Non-pigmented ciliary epithelial cell (primary cell): ENCODE measurements around the gene PRKAR1A.
A peak's percentile ranks its signal among the peaks of the same experiment; 100 is the strongest.

Experiments
- DNase-seq: peaks from one replicate; pipeline ENCODE4 v3.0.0-alpha.2; 2010; ENCODE audit warnings: low read depth

PRKAR1A gene

GRCh38 chr17:68542698-68543463, 30.7 kb downstream of the PRKAR1A start:
- DNase-seq, result no peak

GRCh38 chr17:68544111-68544915, 32.1 kb downstream of the PRKAR1A start:
- no peak for DNase-seq

GRCh38 chr17:68556551-68556950, 44.3 kb downstream of the PRKAR1A start:
- DNase-seq, result no peak

- DNase-seq, result no peak
Observed at GRCh38 chr17:68559316-68559715, 47.1 kb downstream of the PRKAR1A start.

DNA sequence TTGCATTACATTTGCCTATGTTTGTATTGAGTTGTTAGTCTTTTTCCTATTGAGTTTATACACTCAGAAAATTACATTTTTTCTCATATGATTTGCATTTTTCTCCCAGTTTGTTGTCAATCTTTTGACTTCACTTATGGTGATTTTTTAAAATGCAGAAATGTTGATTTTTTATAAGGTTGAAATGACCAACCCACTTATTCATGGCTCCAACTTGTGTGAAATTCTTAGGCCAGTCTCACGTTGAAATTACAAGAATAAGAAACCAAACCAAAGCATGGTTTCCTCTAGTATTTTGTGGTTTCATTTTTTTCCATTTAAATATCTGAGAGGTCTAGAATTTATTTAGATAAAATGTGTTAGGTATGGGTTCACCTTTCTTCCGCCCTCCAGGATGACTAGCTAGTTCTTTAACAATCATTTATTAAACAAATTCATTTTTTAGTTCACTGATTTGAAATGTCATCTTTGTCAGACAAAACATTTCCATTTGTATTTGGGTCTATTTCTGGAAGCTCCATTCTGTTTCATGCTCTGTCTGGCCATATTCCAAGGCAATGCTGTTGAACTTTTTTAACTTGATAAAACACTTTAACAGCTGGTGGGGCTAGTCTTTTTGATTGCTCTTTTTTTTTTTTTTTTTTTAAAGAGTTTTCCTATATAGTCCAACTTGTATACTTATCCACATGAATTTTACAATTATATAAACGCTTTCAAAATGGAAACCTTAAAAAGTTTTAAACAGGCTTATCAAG, 48.9 kb downstream of the PRKAR1A start:
- no peak for DNase-seq

DNA sequence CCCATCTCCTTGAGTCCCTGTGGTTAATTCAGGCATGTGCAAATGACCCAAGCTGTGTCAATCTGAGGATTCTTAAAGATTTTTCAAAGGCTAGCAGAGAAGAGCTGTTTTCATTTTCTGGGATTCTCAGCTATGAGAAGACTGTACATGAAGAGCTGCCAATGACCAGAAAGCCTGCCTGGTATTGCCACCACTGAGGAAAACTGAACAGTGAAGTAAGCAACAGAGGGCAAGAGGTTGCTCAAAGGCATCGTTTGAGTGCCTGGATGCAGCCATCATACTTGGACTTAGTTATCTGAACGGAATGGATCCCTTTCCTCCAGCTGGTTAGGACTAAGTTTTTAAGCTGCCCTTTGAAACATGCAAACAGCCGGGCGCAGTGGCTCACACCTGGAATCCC, 50.5 kb downstream of the PRKAR1A start:
- no peak for DNase-seq

GRCh38 chr17:68564415-68565111, 52.3 kb downstream of the PRKAR1A start:
- no peak for DNase-seq

GRCh38 chr17:68565661-68566441, 53.6 kb downstream of the PRKAR1A start:
- no peak for DNase-seq

- no peak for DNase-seq
Observed at GRCh38 chr17:68566442-68566738, 54.2 kb downstream of the PRKAR1A start.

GRCh38 chr17:68567035-68567434, 54.8 kb downstream of the PRKAR1A start:
- no peak for DNase-seq

GRCh38 chr17:68567581-68567980, 55.4 kb downstream of the PRKAR1A start:
- DNase-seq, result no peak

DNA sequence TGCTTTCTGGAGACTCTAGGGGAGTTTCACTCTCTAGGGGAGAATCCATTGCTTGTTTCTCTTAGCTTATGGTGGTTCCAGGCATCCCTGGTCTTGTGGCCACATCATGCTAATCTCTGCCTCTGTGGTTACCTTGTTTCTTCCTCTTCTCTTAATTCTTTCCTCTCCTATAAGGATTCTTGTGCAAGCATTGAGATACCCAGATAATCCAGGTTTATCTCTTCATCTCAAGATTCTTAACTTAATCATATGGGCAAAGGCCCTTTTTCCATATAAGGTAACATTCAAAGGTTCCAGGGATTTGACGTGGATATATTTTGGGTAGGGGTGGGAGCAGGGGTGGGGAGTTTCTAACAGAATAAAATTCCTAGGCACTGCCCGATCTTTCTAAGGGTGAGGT, 56.4 kb downstream of the PRKAR1A start:
- DNase-seq, result no peak

- no peak for DNase-seq
Observed at GRCh38 chr17:68569346-68569745, 57.1 kb downstream of the PRKAR1A start.

GRCh38 chr17:68570526-68570925, 58.3 kb downstream of the PRKAR1A start:
- no peak for DNase-seq

GRCh38 chr17:68572138-68572842, 60.1 kb downstream of the PRKAR1A start:
- no peak for DNase-seq

GRCh38 chr17:68573338-68573737, 61.1 kb downstream of the PRKAR1A start:
- DNase-seq, result no peak

GRCh38 chr17:68576137-68576536, 63.9 kb downstream of the PRKAR1A start:
- no peak for DNase-seq

GRCh38 chr17:68576811-68577496, 64.7 kb downstream of the PRKAR1A start:
- peak; percentile 24 for DNase-seq

GRCh38 chr17:68577497-68577821, 65.2 kb downstream of the PRKAR1A start:
- DNase-seq, result no peak

- DNase-seq, result no peak
Observed at GRCh38 chr17:68578236-68578635, 66.0 kb downstream of the PRKAR1A start.
